Fibroblast of lung (primary cell): ENCODE data around the gene ABCB11. TPM values are rescaled to one million over a fixed set of nuclear protein-coding genes. Genes with fewer than 3 reads are reported as not detected.
"Not testable (repeated sequence)": the region's sequence is repeated elsewhere in the genome, so short reads cannot be mapped to it uniquely, and the experiment has no call there.

ENCODE experiments used
- DNase-seq, 2 donors: peaks; one replicate each; pipeline versions ENCODE4 v3.0.0 to v3.0.0-alpha.2; 2010; ENCODE audit warnings: low read depth in 2 of 2
- H2AFZ ChIP-seq: 2 replicates; pipeline ENCODE4 v1.5.1; 2012; ENCODE audit warnings: low read length, control low read depth, inconsistent platforms
- H3K27ac ChIP-seq: 2 replicates; pipeline ENCODE4 v1.5.1; 2011; ENCODE audit warnings: low read length, control low read depth; ENCODE audit not compliant: insufficient read depth
- H3K27me3 ChIP-seq: 2 replicates; pipeline ENCODE4 v1.5.1; 2011; ENCODE audit warnings: mild to moderate bottlenecking, low read length; ENCODE audit not compliant: control insufficient read depth, insufficient read depth
- H3K36me3 ChIP-seq: 2 replicates; pipeline ENCODE4 v1.5.1; 2011; ENCODE audit warnings: low read length; ENCODE audit not compliant: control insufficient read depth, insufficient read depth
- H3K4me1 ChIP-seq: 2 replicates; pipeline ENCODE4 v1.5.1; 2011; ENCODE audit warnings: low read length; ENCODE audit not compliant: control insufficient read depth, insufficient read depth; ENCODE audit errors: extremely low read depth
- H3K4me2 ChIP-seq: 2 replicates; pipeline ENCODE4 v1.5.1; 2011; ENCODE audit warnings: low read length, control low read depth; ENCODE audit not compliant: insufficient read depth; ENCODE audit errors: extremely low read depth
- H3K4me3 ChIP-seq, 4 experiments: fragments of 200-600 bp in 1 of 4; sonication (generic) in 1 of 4; replicated peaks in 1 of 4; 2 replicates each; pipeline ENCODE4 v1.5.1; 2011 to 2016; ENCODE audit warnings: low read length in 4 of 4, low read depth in 3 of 4, mild to moderate bottlenecking in 3 of 4, control low read depth in 2 of 4, inconsistent platforms in 1 of 4, mixed read lengths in 1 of 4; ENCODE audit not compliant: insufficient read depth in 1 of 4; ENCODE audit errors: control extremely low read depth in 1 of 4
- H3K79me2 ChIP-seq: 2 replicates; pipeline ENCODE4 v1.5.1; 2012; ENCODE audit warnings: mild to moderate bottlenecking, low read length, inconsistent platforms; ENCODE audit not compliant: control insufficient read depth, insufficient read depth
- H3K9ac ChIP-seq: 2 replicates; pipeline ENCODE4 v1.5.1; 2011; ENCODE audit warnings: mild to moderate bottlenecking, low read length, control low read depth; ENCODE audit not compliant: insufficient read depth
- H3K9me3 ChIP-seq: 2 replicates; pipeline ENCODE4 v1.5.1; 2012; ENCODE audit warnings: low read depth, low read length; ENCODE audit not compliant: control insufficient read depth, insufficient read depth
- H4K20me1 ChIP-seq: 2 replicates; pipeline ENCODE4 v1.5.1; 2011; ENCODE audit warnings: low read length; ENCODE audit not compliant: control insufficient read depth, insufficient read depth; ENCODE audit errors: extremely low read depth
- CTCF ChIP-seq, 2 donors: IDR thresholded peaks in 1 of 2; conservative IDR thresholded peaks in 1 of 2; 1 replicate in 1 of 2; 2 replicates in 1 of 2; pipeline ENCODE4 v1.5.1; 2011 to 2012; ENCODE audit warnings: low read length in 2 of 2, control low read depth in 1 of 2, inconsistent platforms in 1 of 2, low read depth in 1 of 2, mild to moderate bottlenecking in 1 of 2
- EZH2 ChIP-seq: IDR thresholded peaks from 2 replicates; pipeline ENCODE4 v1.5.1; 2012; ENCODE audit warnings: low read length, control low read depth, mild to moderate bottlenecking; ENCODE audit errors: missing control alignments
- polyA plus RNA-seq, 2 donors: library from polyadenylated mRNA; depleted of rRNA in 1 of 2; stranded (reverse) in 1 of 2; unstranded in 1 of 2; fragments of >200 nt; gene quantifications; 2 replicates each; pipeline ENCODE4 v1.2.1, GENCODE V29; 2011 to 2012; ENCODE audit warnings: missing spikeins in 1 of 2
- total RNA-seq: library from RNA; depleted of rRNA; stranded (reverse); fragments of >200 nt; gene quantifications from 2 replicates; pipeline ENCODE4 v1.2.1, GENCODE V29; 2014

Gene ABCB11
- total and polyA plus RNA-seq, 2 donors (not counting 1 experiment from before 2014, with no cell fraction given), result not detected

GRCh38 chr2:169066897-169067296 is 35.8 kb upstream of the ABCB11 start:
- Histone ChIP-seq H3K9me3 (no peaks in the 10 kb centered on the region), H3K4me2 (no peak overlapping the region), H3K4me3 (no peak overlapping the region), H3K27me3 (no peaks in the 10 kb centered on the region), H2AFZ (no peak overlapping the region), H3K9ac (no peak overlapping the region), H3K27ac (no peak overlapping the region), H4K20me1 (no peaks in the 10 kb centered on the region), H3K79me2 (no peaks in the 10 kb centered on the region), H3K36me3 (no peaks in the 10 kb centered on the region), H3K4me1 (no peaks in the 10 kb centered on the region)
- no peak for TF ChIP-seq EZH2
- TF ChIP-seq CTCF (conservative IDR thresholded peaks at IDR 0.05 in 1 of 2, IDR thresholded peaks at IDR 0.05 in 1 of 2; ENCODE audit: low read depth in 1 of 2, low read length in 2 of 2), result no peak
- no peak for DNase-seq

- Histone ChIP-seq H3K4me3 (no peak overlapping the region), H3K36me3 (no peaks in the 10 kb centered on the region), H3K79me2 (no peaks in the 10 kb centered on the region), H3K4me2 (no peak overlapping the region), H3K9ac (no peak overlapping the region), H4K20me1 (no peaks in the 10 kb centered on the region), H3K9me3 (no peaks in the 10 kb centered on the region), H3K27me3 (no peaks in the 10 kb centered on the region), H3K27ac (no peak overlapping the region), H2AFZ (no peak overlapping the region), H3K4me1 (no peaks in the 10 kb centered on the region)
- no peak for TF ChIP-seq EZH2
- TF ChIP-seq CTCF (conservative IDR thresholded peaks at IDR 0.05 in 1 of 2, IDR thresholded peaks at IDR 0.05 in 1 of 2; ENCODE audit: low read depth in 1 of 2, low read length in 2 of 2), result no peak
- DNase-seq, result no peak
These were observed 34.9 kb upstream of the ABCB11 start for GRCh38 chr2:169065864-169066517.

- H3K9me3 ChIP-seq, result no peaks in the 10 kb centered on the region
- H3K9ac ChIP-seq, result no peak overlapping the region
- TF ChIP-seq EZH2, result no peak
- no peak for TF ChIP-seq CTCF (conservative IDR thresholded peaks at IDR 0.05 in 1 of 2, IDR thresholded peaks at IDR 0.05 in 1 of 2; ENCODE audit: low read depth in 1 of 2, low read length in 2 of 2)
- H3K4me2 ChIP-seq, result no peak overlapping the region
- no peaks in the 10 kb centered on the region for H3K27me3 ChIP-seq
- no peaks in the 10 kb centered on the region for H3K4me1 ChIP-seq
- H2AFZ ChIP-seq, result no peak overlapping the region
- H3K36me3 ChIP-seq, result no peaks in the 10 kb centered on the region
- no peaks in the 10 kb centered on the region for H4K20me1 ChIP-seq
- no peak for DNase-seq
- no peak overlapping the region for H3K4me3 ChIP-seq
- H3K27ac ChIP-seq, result no peak overlapping the region
- H3K79me2 ChIP-seq, result no peaks in the 10 kb centered on the region
These were observed 34.3 kb upstream of the ABCB11 start for GRCh38 chr2:169065422-169065821.

GRCh38 chr2:169064199-169064598 is 33.1 kb upstream of the ABCB11 start:
- H3K36me3 ChIP-seq, H3K4me1 ChIP-seq, H3K4me3 ChIP-seq, H3K27me3 ChIP-seq, H4K20me1 ChIP-seq, H3K4me2 ChIP-seq, H3K27ac ChIP-seq, H3K9ac ChIP-seq, DNase-seq, H3K9me3 ChIP-seq, H2AFZ ChIP-seq, H3K79me2 ChIP-seq: not testable (repeated sequence)

GRCh38 chr2:169054575-169054974 is 23.5 kb upstream of the ABCB11 start:
- not testable (repeated sequence) for DNase-seq, H3K4me1 ChIP-seq, H3K79me2 ChIP-seq, H3K27ac ChIP-seq, H2AFZ ChIP-seq, H3K4me3 ChIP-seq, H3K27me3 ChIP-seq, H3K9ac ChIP-seq, H3K9me3 ChIP-seq, H3K4me2 ChIP-seq, H3K36me3 ChIP-seq, H4K20me1 ChIP-seq
